CMK (cell line): ENCODE results near the gene UCN.
"Not testable (repeated sequence)": the region's sequence is repeated elsewhere in the genome, so short reads cannot be mapped to it uniquely, and the experiment has no call there.

Experiments
- DNase-seq: peaks from one replicate; pipeline ENCODE4 v3.0.0-alpha.2; 2010; ENCODE audit warnings: low read depth

UCN gene

DNA sequence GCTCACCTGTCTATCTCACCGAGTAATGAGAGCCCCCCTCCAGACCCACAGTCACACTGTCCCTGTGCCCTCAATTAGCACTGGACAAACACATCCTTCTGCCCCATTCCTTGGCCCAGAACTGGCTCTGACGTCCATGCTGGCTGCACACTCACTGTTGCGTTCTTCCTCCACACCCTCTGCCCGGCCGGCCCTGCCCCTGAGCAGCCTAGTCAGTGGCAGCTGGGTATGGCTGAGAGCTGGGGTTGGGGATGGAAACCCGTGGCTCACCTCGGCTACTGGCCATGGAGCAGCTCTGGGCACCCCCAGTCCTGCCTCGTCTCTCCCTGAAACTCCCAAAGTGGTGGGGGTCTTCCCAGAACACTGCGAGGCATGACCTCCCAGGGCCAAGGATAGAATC is 6.5 kb upstream of the UCN start:
- DNase-seq, result no peak

DNA sequence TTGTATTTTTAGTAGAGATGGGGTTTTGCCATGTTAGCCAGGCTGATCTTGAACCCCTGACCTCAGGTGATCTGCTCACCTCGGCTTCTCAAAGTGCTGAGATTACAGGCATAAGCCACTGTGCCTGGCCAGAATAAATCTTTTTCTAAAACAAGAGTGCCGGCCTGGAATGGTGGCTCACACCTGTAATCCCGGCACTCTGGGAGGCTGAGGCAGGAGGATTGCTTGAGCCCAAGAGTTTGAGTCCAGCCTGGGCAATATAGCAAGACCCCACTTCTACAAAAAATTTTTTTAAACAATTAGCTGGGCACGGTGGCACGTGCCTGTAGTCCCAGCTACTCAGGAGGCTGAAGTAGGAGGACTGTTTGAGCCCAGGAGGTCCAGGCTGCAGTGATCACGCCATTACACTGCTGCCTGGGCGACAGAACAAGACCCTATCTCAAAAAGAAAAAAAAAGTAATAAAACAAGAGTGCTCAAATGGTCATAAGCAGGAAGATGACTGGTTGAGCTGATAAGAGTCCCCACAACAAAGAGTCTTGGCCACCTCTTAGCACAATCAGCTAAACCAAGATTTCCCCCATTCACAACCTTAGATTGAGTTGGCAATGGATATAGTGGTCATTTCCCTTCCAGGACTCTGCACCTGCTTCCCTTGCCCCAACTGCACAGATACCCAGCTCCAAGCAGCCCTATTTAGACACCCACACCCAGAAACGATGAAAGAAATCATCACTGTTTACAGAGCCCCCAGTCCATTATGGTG is 5.8 kb upstream of the UCN start:
- DNase-seq, result no peak

GRCh38 chr2:27312152-27312551 is 3.9 kb upstream of the UCN start:
- DNase-seq, result no peak

GRCh38 chr2:27309651-27310050 is 1.4 kb upstream of the UCN start:
- no peak for DNase-seq

DNA sequence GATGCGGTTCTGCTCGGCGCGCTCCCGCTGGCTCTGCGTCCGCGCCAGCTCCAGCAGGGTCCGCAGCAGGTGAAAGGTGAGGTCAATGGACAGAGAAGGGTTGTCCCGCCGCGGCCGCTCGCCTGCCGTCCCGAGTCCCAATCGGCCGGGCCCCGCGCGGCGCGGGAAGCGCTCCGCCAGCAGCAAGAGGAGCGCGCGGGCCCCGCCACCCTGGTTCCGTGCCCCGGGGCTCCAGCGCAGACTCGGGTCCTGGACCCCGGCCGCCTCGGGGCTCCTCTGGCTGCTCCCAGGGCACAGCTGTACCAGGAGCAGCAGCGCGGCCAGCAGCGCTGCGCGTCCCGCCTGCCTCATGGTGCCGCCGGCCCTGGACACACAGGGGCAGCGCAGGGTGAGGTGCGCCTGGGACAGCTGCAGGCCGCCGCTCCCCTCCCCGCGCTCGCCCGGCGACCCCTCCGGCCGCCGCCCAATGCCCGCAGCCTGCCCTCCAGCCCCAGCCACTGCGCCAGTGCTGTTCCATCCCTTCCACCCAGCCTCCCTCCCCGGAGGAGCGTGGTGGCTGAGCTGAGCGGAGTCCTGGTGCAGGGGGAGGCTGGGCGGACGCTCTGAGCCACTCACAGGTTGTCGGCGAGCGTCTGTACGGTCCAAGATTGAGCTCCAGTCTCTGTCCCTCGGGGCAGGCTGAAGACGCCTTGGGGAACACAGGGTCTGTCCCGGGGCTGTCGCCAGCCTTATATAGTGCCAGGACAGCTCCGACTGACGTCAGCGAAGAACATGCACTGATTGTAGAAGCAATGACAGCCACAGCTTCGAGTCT is 493 bp downstream of the UCN start:
- DNase-seq, result no peak

GRCh38 chr2:27307287-27307544 is 1.0 kb downstream of the UCN start:
- DNase-seq, result no peak

DNA sequence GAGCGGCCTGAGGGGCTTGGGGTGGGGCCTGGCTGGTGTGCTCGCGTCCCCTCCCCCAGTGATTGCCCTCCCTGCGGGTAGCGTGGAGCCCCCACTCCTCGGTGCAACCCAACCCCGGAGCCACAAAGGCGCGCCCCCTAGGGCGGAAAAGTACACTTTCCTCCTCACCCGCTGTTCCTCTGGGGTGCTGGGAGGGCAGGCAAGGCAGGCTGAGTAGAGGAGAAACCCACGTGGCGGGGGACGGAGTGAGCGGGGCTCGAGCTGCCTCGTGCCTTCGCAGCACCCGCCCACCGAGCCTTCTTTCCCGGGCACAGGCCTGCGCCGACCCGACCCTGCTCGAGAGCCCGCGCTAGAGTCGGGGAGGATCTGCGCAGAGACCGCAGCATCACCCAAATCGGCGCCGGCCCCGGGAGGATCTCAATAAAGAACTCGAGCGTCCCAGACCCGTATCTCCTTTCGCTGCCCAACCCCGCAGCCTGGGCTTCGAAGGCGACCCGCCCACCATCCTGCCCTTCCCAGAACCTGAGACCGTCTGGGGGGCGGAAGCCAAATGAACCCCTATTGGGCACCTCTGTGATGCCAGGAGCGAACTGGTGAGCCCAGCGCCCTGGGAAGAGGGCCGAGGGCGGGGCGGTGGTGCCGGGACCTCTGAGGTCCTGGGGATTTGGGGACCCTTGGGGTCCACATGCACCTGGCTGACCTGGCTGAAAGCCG is 1.5 kb downstream of the UCN start:
- DNase-seq, result no peak

DNA sequence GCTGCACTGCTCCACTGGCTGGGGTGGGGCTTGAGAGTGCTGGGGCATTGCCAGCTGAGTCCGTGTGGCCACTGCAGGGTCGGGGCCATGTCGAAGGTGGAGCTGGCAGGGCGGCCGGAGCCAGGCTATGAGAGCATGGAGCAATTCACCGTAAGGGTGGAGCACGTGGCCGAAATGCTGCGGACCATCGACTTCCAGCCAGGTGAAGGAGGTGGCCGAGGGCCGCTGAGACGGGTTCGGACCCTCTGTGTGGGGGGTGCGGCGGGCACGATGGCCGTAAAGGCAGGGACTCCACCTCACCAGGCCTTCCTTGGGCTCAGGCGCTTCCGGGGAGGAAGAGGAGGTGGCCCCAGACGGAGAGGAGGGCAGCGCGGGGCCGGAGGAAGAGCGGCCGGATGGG is 2.1 kb downstream of the UCN start:
- DNase-seq, result no peak

DNA sequence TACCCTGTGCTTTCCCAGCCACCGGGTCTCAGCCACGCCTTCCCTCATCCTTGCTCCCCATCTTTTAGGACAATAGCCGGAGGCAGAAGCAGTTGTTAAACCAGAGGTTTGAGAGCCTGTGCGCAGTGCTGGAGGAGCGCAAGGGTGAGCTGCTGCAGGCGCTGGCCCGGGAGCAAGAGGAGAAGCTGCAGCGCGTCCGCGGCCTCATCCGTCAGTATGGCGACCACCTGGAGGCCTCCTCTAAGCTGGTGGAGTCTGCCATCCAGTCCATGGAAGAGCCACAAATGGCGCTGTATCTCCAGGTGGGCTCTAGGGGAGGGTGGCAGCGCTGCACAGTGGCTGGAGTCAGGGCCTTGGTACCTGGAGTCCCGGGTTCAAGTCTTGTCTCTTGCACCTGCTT is 2.7 kb downstream of the UCN start:
- no peak for DNase-seq

- no peak for DNase-seq
Measured at GRCh38 chr2:27304488-27305240, 3.6 kb downstream of the UCN start.

DNA sequence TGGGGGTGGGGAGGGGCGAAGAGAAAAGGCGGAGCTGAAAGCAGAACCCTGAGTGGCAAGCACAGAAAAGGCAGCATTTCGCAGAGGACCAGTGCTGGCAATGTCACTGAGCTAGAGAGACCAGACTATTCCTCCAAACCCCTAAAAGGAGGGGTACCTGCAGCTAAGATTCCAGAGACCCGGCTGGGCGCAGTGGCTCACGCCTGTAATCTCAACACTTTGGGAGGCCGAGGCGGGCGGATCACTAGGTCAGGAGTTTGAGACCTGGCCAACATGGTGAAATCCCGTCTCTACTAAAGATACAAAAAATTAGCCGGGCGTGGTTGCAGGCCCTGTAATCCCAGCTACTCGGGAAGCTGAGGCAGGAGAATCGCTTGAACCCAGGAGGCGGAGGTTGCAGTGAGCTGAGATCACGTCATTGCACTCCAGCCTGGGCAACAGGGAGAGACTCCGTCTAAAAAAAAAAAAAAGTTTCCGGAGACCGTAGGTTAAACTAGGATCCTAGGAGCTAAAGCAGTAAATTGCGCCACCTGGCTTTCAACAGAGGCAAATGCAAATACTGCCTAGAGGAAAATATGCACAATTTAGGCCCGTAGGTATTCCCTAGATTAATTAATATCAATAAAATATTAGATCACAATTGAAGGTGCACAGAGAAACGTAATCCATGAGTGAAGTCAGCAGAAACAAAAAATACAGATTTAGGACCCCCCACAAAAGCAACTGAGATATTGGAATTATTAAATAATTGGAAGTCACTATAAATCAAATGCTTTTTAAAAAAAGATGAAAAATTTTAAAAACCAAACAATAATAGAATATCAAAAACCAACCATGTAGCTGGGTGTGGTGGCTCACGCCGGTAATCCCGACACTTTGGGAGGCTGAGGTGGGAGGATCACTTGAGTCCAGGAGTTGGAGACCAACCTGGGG is 4.9 kb downstream of the UCN start:
- DNase-seq, result peak; percentile 52

DNA sequence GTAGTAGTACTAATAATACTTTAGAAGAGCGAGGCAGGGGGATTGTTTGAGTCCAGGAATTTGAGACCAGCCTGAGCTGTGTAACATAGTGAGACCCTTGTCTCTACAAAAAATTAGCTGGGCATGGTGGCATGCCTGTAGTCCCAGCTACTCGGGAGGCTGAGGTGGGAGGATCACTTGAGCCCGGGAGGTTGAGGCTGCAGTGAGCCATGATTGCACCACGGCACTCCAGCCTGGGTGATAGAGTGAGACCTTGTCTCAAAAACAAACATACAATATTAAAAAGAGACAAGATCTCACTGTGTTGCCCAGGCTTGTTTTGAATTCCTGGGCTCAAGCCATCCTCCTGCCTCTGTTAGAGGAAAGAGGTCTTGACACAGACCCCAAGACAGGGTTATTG is 7.6 kb downstream of the UCN start:
- DNase-seq, result not testable (repeated sequence)

GRCh38 chr2:27298391-27299080 is 9.7 kb downstream of the UCN start:
- no peak for DNase-seq

GRCh38 chr2:27297195-27297594 is 11.1 kb downstream of the UCN start:
- DNase-seq, result no peak

DNA sequence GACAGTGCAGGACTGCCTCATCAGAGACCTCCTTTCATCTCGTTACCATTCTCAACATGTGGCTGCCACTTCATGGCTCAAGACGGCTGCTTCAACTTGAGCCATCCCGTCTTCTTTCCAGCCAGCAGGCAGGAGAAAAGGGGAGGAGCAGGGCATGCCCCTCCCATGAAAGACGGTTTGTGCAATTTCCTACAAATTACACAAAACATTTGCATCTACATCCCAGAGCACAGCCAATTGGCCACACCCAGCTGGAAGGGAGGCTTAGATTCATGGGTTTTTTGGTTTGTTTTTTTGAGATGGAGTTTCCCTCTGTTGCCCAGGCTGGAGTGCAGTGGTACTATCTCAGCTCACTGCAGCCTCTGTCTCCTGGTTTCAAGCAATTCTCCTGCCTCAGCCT is 11.8 kb downstream of the UCN start:
- DNase-seq, result no peak

- no peak for DNase-seq
Measured at GRCh38 chr2:27294928-27295327, 13.3 kb downstream of the UCN start.

- no peak for DNase-seq
Measured at GRCh38 chr2:27291865-27292264, 16.4 kb downstream of the UCN start.

DNA sequence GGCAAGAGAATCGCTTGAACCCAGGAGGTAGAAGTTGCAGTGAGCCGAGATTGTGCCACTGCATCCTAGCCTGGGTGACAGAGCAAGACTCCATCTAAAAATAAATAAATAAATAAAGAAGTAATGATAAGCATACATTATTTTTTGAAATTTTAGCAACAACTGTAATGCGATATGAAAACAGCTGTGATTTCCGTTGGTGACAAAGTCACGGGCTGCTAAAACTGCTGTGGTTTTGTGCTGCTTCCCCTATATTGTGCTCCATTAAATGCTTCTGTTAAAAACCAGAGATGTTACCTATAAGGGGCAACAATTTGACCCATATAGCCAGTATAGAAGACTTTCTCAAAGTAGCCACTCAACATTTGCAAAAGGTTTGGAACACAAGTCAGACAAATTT is 17.7 kb downstream of the UCN start:
- DNase-seq, result no peak

DNA sequence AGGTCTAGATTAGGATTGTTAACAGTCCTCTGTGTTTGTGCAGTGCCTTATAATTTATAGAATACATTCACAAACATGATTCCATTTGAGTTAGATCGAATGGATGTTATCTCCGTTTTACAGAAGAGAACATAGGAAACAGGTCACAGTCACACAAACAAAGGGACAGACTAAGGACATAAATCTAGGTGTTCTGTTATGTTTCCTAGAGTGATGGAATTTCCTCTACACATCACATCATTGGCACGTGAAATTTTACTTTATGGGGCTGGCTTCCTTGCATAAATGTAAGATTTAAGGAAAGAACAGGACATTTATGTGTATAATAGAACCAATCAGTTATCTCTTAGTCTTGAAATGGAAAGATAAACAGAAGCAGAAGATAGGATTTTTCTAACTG is 19.6 kb downstream of the UCN start:
- no peak for DNase-seq

DNA sequence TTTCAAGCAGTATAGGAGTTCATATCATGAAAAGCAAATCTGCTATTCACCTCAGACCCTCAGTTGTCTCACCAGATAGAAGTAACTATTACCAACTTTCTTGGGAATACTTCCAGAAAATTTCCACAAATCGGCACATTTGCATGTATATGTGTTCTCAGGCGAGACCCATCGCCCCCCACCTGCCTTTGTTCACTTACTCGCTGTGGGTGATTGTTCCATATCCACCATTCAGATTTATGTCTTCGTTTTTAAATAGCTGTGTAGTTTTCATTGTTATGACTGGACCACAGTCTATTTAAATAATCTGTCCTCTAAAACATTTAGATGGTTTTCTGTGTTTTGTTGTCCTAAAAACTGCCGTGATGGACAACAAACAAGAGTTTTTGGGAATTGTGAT is 22.8 kb downstream of the UCN start:
- DNase-seq, result no peak

DNA sequence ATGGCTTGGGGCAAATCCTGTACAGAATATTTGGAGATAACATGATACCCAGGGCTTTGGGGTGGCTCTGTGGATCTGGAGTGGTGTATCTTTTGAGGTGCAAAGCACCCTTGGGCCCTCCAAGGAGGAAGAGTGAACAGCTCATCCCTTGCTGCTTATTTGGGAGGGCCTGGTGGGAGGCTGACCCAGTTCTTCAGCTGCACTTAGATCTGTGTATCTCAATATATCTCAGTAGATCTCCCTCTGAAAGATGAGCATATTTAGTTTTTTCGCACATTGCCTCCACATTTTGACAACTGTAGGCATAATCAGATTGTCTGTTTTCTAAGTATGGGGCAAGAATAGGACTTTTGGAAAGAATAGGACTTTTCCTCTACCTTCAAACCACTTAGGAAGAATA is 23.2 kb downstream of the UCN start:
- no peak for DNase-seq
